ENCODE measurements around the gene PIGB.
"Not testable (repeated sequence)": the region's sequence is repeated elsewhere in the genome, so short reads cannot be mapped to it uniquely, and the experiment has no call there.

Gene PIGB

GRCh38 chr15:55379095-55379494 lies 60.1 kb downstream of the PIGB start:
- Histone ChIP-seq H3K27ac (no peak overlapping the region), H3K9ac (ENCODE audit: insufficient read length) (no peak overlapping the region), H3K36me3 (ENCODE audit: insufficient read depth, low read length) (no peaks in the 10 kb centered on the region), H3K4me3 (no peak overlapping the region), H3K9me3 (ENCODE audit: low read depth, low read length) (no peaks in the 10 kb centered on the region)
- no peak for DNase-seq (ENCODE audit: low read depth, low spot score)
- TF ChIP-seq FOXP2 (optimal IDR thresholded peaks at IDR 0.05; ENCODE audit: control extremely low read depth, extremely low read length, insufficient read depth) (no peak), EZH2 (IDR thresholded peaks at IDR 0.05) (no peak), POLR2AphosphoS5 (IDR thresholded peaks at IDR 0.05; ENCODE audit: borderline replicate concordance, low read depth, low read length) (no peak)

DNA sequence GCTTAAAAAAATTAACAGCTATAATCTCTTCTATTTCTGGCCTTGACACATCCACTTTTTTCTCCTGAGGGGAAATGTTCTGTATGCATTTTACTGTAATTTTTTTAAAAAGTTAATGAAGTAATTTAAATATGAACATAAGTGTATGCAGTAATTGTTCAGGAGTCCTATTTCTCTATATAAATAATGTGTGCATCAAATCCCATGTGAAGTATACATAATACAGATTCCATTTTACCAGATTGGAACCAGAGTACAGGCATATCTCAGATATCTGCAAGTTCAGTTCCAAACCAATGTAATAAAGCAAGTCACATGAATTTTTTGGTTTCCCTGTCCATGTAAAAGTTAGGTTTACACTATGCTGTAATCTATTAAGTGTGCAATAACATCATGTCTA lies 62.6 kb downstream of the PIGB start:
- no peak overlapping the region for H3K4me3 ChIP-seq
- TF ChIP-seq EZH2 (IDR thresholded peaks at IDR 0.05) (no peak), FOXP2 (optimal IDR thresholded peaks at IDR 0.05; ENCODE audit: control extremely low read depth, extremely low read length, insufficient read depth) (no peak), POLR2AphosphoS5 (IDR thresholded peaks at IDR 0.05; ENCODE audit: borderline replicate concordance, low read depth, low read length) (no peak)
- no peaks in the 10 kb centered on the region for H3K9me3 ChIP-seq (ENCODE audit: low read depth, low read length)
- H3K27ac ChIP-seq = no peak overlapping the region
- DNase-seq (ENCODE audit: low read depth, low spot score) = no peak
- H3K36me3 ChIP-seq (ENCODE audit: insufficient read depth, low read length) = no peaks in the 10 kb centered on the region
- no peak overlapping the region for H3K9ac ChIP-seq (ENCODE audit: insufficient read length)

GRCh38 chr15:55383687-55384086 lies 64.7 kb downstream of the PIGB start:
- no peak overlapping the region for H3K4me3 ChIP-seq
- no peak overlapping the region for H3K27ac ChIP-seq
- TF ChIP-seq EZH2 (IDR thresholded peaks at IDR 0.05) (no peak), POLR2AphosphoS5 (IDR thresholded peaks at IDR 0.05; ENCODE audit: borderline replicate concordance, low read depth, low read length) (no peak), FOXP2 (optimal IDR thresholded peaks at IDR 0.05; ENCODE audit: control extremely low read depth, extremely low read length, insufficient read depth) (no peak)
- H3K36me3 ChIP-seq (ENCODE audit: insufficient read depth, low read length) = no peaks in the 10 kb centered on the region
- no peak overlapping the region for H3K9ac ChIP-seq (ENCODE audit: insufficient read length)
- DNase-seq (ENCODE audit: low read depth, low spot score) = no peak
- H3K9me3 ChIP-seq (ENCODE audit: low read depth, low read length) = no peaks in the 10 kb centered on the region

GRCh38 chr15:55387027-55387426 lies 68.0 kb downstream of the PIGB start:
- Histone ChIP-seq H3K27ac (no peak overlapping the region), H3K9ac (ENCODE audit: insufficient read length) (no peak overlapping the region), H3K36me3 (ENCODE audit: insufficient read depth, low read length) (no peaks in the 10 kb centered on the region), H3K4me3 (no peak overlapping the region), H3K9me3 (ENCODE audit: low read depth, low read length) (no peaks in the 10 kb centered on the region)
- no peak for DNase-seq (ENCODE audit: low read depth, low spot score)
- no peak for TF ChIP-seq FOXP2 (optimal IDR thresholded peaks at IDR 0.05; ENCODE audit: control extremely low read depth, extremely low read length, insufficient read depth)
- no peak for TF ChIP-seq EZH2 (IDR thresholded peaks at IDR 0.05)
- TF ChIP-seq POLR2AphosphoS5 (IDR thresholded peaks at IDR 0.05; ENCODE audit: borderline replicate concordance, low read depth, low read length) = no peak

- no peak overlapping the region for H3K9ac ChIP-seq (ENCODE audit: insufficient read length)
- TF ChIP-seq POLR2AphosphoS5 (IDR thresholded peaks at IDR 0.05; ENCODE audit: borderline replicate concordance, low read depth, low read length) = no peak
- no peak for TF ChIP-seq FOXP2 (optimal IDR thresholded peaks at IDR 0.05; ENCODE audit: control extremely low read depth, extremely low read length, insufficient read depth)
- TF ChIP-seq EZH2 (IDR thresholded peaks at IDR 0.05) = no peak
- H3K36me3 ChIP-seq (ENCODE audit: insufficient read depth, low read length) = no peaks in the 10 kb centered on the region
- no peak for DNase-seq (ENCODE audit: low read depth, low spot score)
- no peak overlapping the region for H3K27ac ChIP-seq
- no peaks in the 10 kb centered on the region for H3K9me3 ChIP-seq (ENCODE audit: low read depth, low read length)
- no peak overlapping the region for H3K4me3 ChIP-seq
Observed at GRCh38 chr15:55389264-55389607, 70.2 kb downstream of the PIGB start.

DNA sequence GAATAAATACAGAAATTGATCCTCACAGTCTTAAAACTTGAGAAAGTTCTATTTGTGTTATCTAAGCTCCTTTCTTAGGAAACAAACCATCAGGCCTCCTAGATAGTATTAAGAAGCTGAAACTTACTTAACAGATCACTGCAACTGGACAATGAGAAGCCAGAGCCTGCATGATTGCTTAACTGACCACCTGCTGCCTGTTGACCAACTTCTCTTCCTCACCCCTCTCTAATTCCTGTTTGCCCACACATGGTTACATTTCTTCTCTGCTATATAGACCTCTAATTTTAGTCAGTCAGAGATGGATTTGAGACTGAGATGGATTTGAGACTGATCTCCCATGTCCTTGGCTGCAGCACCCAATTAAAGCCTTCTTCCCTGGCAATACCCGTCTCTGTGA lies 75.7 kb downstream of the PIGB start:
- no peaks in the 10 kb centered on the region for H3K36me3 ChIP-seq (ENCODE audit: insufficient read depth, low read length)
- no peak overlapping the region for H3K9ac ChIP-seq (ENCODE audit: insufficient read length)
- TF ChIP-seq FOXP2 (optimal IDR thresholded peaks at IDR 0.05; ENCODE audit: control extremely low read depth, extremely low read length, insufficient read depth) (no peak), POLR2AphosphoS5 (IDR thresholded peaks at IDR 0.05; ENCODE audit: borderline replicate concordance, low read depth, low read length) (no peak), EZH2 (IDR thresholded peaks at IDR 0.05) (no peak)
- no peaks in the 10 kb centered on the region for H3K9me3 ChIP-seq (ENCODE audit: low read depth, low read length)
- no peak for DNase-seq (ENCODE audit: low read depth, low spot score)
- H3K4me3 ChIP-seq = no peak overlapping the region
- H3K27ac ChIP-seq = no peak overlapping the region

DNA sequence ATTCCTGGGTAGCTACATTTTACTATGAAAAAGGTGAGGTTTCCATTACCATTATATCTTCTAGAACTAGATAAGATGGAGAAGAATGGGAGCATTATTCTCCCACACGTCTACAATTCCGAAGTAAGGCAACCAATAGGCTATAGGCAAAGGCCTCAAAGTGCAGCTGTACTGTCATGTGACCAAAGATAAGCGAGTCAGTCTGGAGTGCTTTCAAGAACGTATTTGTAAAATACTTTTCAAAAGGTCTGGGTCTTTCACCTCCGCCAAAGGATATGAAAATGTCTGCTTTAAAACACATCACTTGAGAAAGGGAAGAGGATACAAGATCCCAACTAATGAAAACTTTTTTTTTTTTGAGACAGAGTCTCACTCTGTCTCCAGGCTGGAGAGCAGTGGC lies 79.2 kb downstream of the PIGB start:
- no peak overlapping the region for H3K27ac ChIP-seq
- no peak overlapping the region for H3K9ac ChIP-seq (ENCODE audit: insufficient read length)
- no peaks in the 10 kb centered on the region for H3K9me3 ChIP-seq (ENCODE audit: low read depth, low read length)
- no peak overlapping the region for H3K4me3 ChIP-seq
- TF ChIP-seq EZH2 (IDR thresholded peaks at IDR 0.05) (no peak), FOXP2 (optimal IDR thresholded peaks at IDR 0.05; ENCODE audit: control extremely low read depth, extremely low read length, insufficient read depth) (no peak), POLR2AphosphoS5 (IDR thresholded peaks at IDR 0.05; ENCODE audit: borderline replicate concordance, low read depth, low read length) (no peak)
- no peaks in the 10 kb centered on the region for H3K36me3 ChIP-seq (ENCODE audit: insufficient read depth, low read length)
- DNase-seq (ENCODE audit: low read depth, low spot score) = no peak

GRCh38 chr15:55400050-55400449 lies 81.0 kb downstream of the PIGB start:
- not testable (repeated sequence) for H3K9me3 ChIP-seq (ENCODE audit: low read depth, low read length); H3K36me3 ChIP-seq (ENCODE audit: insufficient read depth, low read length); H3K4me3 ChIP-seq; DNase-seq (ENCODE audit: low read depth, low spot score); H3K27ac ChIP-seq; H3K9ac ChIP-seq (ENCODE audit: insufficient read length)

DNA sequence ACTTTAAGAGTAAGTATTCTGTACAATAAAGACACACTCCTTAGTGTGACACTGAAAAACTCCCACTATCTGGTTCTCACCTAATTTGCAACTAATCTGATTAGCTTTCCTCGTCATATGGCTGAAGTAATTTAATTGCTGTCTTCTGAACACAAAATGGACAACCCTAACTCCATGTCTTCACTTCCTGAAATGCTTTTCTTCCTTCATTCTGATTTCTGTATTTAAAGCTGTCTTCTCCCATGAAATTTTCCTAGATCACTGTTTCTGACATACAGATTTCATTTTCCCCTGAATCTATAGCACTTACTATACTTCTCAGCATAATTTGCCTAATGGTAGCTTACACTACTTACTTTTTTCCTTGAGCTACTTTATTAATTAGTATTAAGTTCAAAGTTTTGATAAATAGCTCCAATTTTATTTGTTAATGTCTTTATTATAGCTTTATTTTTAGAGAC lies 82.8 kb downstream of the PIGB start:
- no peak overlapping the region for H3K9ac ChIP-seq (ENCODE audit: insufficient read length)
- no peak for TF ChIP-seq FOXP2 (optimal IDR thresholded peaks at IDR 0.05; ENCODE audit: control extremely low read depth, extremely low read length, insufficient read depth)
- TF ChIP-seq POLR2AphosphoS5 (IDR thresholded peaks at IDR 0.05; ENCODE audit: borderline replicate concordance, low read depth, low read length) = no peak
- no peak for TF ChIP-seq EZH2 (IDR thresholded peaks at IDR 0.05)
- no peak for DNase-seq (ENCODE audit: low read depth, low spot score)
- H3K27ac ChIP-seq = no peak overlapping the region
- no peak overlapping the region for H3K4me3 ChIP-seq
- no peaks in the 10 kb centered on the region for H3K9me3 ChIP-seq (ENCODE audit: low read depth, low read length)
- no peaks in the 10 kb centered on the region for H3K36me3 ChIP-seq (ENCODE audit: insufficient read depth, low read length)

Measured in SK-N-MC (cell line).